ENCODE data around the gene TTLL10.

- no peak for TF ChIP-seq CTCF (IDR thresholded peaks at IDR 0.05 in 8 of 11, conservative IDR thresholded peaks at IDR 0.05 in 3 of 11)
- no peak for TF ChIP-seq POLR2A (IDR thresholded peaks at IDR 0.05)
- no peak for TF ChIP-seq POLR2AphosphoS5 (IDR thresholded peaks at IDR 0.05)
Measured at GRCh38 chr1:1225238-1225845, 51.7 kb downstream of the TTLL10 start.

Data from spleen (tissue), 7 donors.